Calu3 (cell line): ENCODE results near the gene ALDH3A2. TPM values are rescaled to one million over a fixed set of nuclear protein-coding genes. Genes with fewer than 3 reads are reported as not detected.

Experiments used
- BruUV-seq: library from RNA; stranded (reverse); fragments of 400-500 nt; replicated peaks from 2 replicates; lab custom pipeline; 2021; lab: Mats Ljungman, UMichigan
- CTCF ChIA-PET: fragments of 300-600 bp; sonication (Branson Sonifier 250); formaldehyde crosslinking; loops from one replicate; lab custom pipeline; 2022; ENCODE audit warnings: antibody characterized with exemption; lab: Charles Lee
- DNase-seq: peaks from one replicate; pipeline ENCODE4 v3.0.0; 2022
- H3K27ac Mint-ChIP-seq: one replicate; pipeline ENCODE4 v1.8.0; 2022; ENCODE audit warnings: mixed read lengths; ENCODE audit not compliant: unreplicated experiment
- H3K27me3 Mint-ChIP-seq: one replicate; pipeline ENCODE4 v1.8.0; 2022; ENCODE audit warnings: mixed read lengths; ENCODE audit not compliant: unreplicated experiment
- H3K36me3 Mint-ChIP-seq: one replicate; pipeline ENCODE4 v1.8.0; 2022; ENCODE audit warnings: mild to moderate bottlenecking, moderate library complexity, mixed read lengths; ENCODE audit not compliant: insufficient read depth, unreplicated experiment
- H3K4me1 Mint-ChIP-seq: one replicate; pipeline ENCODE4 v1.8.0; 2022; ENCODE audit warnings: mild to moderate bottlenecking, low read depth, mixed read lengths; ENCODE audit not compliant: unreplicated experiment
- H3K4me3 Mint-ChIP-seq: one replicate; pipeline ENCODE4 v1.8.0; 2022; ENCODE audit warnings: mild to moderate bottlenecking, low read depth, moderate library complexity, mixed read lengths; ENCODE audit not compliant: unreplicated experiment
- H3K9me3 Mint-ChIP-seq: one replicate; pipeline ENCODE4 v1.8.0; 2022; ENCODE audit warnings: low read depth, mixed read lengths; ENCODE audit not compliant: unreplicated experiment
- intact Hi-C: fragments of 100-400 bp; cut with micrococcal nuclease; formaldehyde crosslinking; loops from one replicate; pipeline ENCODE4 v1.10.0; 2022; ENCODE audit not compliant: unreplicated experiment
- total RNA-seq: library from RNA; stranded (reverse); gene quantifications from 2 replicates; pipeline ENCODE4 v1.2.3, GENCODE V29; 2022
- TF ChIP-seq, protein P1 (sequence below): fragments of 200-600 bp; IDR thresholded peaks from one replicate; pipeline ENCODE4 v1.8.0; 2022; ENCODE audit warnings: antibody characterized with exemption; ENCODE audit not compliant: unreplicated experiment

ALDH3A2 gene
- total RNA-seq, 1 experiment from 2014 or later = 32.4 TPM

DNA sequence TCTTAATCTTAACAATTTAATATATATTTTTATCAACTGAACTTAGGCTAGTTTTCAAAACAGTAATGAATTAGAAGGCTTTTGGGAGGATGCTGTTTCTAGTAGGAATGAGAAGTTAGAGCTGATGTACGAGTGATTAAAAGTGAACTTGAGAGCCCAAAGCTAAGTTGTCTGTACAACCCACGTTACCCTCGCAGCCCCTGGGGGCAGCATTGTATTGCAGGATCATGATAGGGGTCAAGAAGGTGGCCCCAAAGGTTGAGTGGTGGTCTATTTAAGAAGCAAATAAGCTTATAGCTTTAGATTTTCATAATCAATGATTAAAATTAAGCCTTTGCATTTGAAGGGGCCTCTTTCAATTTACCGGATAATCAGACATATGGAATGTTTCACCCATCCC, 33.7 kb upstream of the ALDH3A2 start:
- CTCF ChIA-PET = interaction anchor here (0.6 kb wide), 1 partner anchor 252 kb away, joined by 4 read pairs; the partner anchor contains the start of gene B9D1
- H3K4me3 Mint-ChIP-seq = no peak overlapping the region
- H3K27me3 Mint-ChIP-seq = no peaks in the 10 kb centered on the region
- peaks cover 14% of the 10 kb centered on the region for H3K9me3 Mint-ChIP-seq
- intact Hi-C loops = no loop called here
- BruUV-seq = no TSS peak
- no peak overlapping the region for H3K27ac Mint-ChIP-seq
- H3K36me3 Mint-ChIP-seq = no peaks in the 10 kb centered on the region
- H3K4me1 Mint-ChIP-seq = no peaks in the 10 kb centered on the region
- TF ChIP-seq, protein P1, sequence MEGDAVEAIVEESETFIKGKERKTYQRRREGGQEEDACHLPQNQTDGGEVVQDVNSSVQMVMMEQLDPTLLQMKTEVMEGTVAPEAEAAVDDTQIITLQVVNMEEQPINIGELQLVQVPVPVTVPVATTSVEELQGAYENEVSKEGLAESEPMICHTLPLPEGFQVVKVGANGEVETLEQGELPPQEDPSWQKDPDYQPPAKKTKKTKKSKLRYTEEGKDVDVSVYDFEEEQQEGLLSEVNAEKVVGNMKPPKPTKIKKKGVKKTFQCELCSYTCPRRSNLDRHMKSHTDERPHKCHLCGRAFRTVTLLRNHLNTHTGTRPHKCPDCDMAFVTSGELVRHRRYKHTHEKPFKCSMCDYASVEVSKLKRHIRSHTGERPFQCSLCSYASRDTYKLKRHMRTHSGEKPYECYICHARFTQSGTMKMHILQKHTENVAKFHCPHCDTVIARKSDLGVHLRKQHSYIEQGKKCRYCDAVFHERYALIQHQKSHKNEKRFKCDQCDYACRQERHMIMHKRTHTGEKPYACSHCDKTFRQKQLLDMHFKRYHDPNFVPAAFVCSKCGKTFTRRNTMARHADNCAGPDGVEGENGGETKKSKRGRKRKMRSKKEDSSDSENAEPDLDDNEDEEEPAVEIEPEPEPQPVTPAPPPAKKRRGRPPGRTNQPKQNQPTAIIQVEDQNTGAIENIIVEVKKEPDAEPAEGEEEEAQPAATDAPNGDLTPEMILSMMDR = no peak
- DNase-seq = no peak

DNA sequence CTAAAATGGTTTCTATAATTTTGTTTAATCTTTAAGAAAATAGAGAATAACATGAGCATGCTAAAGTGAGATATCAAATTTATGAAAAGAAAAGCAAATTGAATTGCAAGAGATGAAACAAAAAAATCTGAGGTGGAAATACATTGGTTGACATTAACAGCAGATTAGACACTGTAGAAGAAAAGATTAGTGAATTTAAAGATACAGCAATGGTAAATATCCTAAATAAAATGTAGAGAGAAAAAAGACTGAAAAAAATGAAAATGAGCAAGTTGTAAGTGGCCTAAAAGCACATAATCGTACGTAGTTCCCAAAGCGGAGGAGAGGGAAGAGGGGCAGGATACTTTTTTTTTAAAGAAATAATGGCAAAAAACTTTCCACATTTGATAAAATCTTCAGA, 30.5 kb upstream of the ALDH3A2 start:
- Mint-ChIP-seq H3K27me3 (no peaks in the 10 kb centered on the region), H3K4me3 (no peak overlapping the region), H3K36me3 (no peaks in the 10 kb centered on the region), H3K27ac (no peak overlapping the region), H3K4me1 (no peaks in the 10 kb centered on the region), H3K9me3 (peaks cover 15% of the 10 kb centered on the region)
- no TSS peak for BruUV-seq
- TF ChIP-seq, protein P1 = no peak
- CTCF ChIA-PET = no interaction called here
- no peak for DNase-seq
- intact Hi-C loops = no loop called here

DNA sequence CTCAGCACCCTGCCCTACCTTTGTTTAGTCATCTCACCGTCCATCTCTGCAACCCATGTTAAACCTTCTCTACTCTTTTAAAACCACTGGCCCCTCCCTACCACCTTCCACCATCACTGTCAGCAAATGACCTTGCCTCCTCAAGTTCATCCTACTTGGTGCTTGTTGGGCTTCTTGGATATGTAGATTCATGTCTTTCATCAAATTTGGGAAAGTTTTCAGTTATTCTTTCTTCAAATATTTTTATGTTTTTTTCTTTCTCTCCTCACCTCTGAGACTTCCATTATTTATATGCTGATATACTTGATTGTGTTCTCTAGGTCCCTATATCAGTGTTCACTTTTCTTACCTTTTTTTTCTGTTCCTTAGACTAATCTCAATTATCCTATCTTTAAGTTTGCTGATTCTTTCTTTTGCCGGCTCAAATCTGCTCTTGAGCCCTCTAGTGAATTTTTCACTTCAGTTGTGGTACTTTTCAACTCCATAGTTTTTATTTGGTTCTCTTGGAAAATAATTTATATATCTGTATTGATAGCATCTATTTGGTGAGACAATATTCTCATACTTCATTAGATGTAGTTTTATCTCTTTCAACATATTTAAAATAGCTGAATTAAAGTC, 28.7 kb upstream of the ALDH3A2 start:
- intact Hi-C loops = no loop called here
- no peaks in the 10 kb centered on the region for H3K27me3 Mint-ChIP-seq
- peaks cover 15% of the 10 kb centered on the region for H3K9me3 Mint-ChIP-seq
- no peak overlapping the region for H3K27ac Mint-ChIP-seq
- CTCF ChIA-PET = no interaction called here
- H3K4me1 Mint-ChIP-seq = no peaks in the 10 kb centered on the region
- H3K4me3 Mint-ChIP-seq = no peak overlapping the region
- BruUV-seq = no TSS peak
- no peaks in the 10 kb centered on the region for H3K36me3 Mint-ChIP-seq
- TF ChIP-seq, protein P1 = no peak
- DNase-seq = no peak

DNA sequence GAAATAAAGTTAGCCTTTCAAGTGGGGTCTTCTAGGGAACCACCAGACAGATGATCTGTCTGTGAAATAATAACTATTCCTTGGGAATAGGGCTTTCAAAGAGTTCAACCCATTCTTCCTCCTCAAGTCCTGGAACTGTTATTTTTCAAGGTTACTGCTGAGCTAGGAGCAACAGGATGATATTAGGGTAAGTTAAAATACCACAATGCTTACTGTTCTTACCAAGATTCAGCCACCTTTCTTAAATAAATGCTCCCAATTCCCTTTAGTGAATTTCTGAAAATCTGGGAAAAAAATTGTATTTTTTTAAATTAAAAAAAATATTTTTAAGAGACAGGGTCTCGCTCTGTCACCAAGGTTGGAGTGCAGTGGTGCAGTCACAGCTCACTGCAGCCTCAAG, 26.9 kb upstream of the ALDH3A2 start:
- Mint-ChIP-seq H3K4me1 (no peaks in the 10 kb centered on the region), H3K27me3 (no peaks in the 10 kb centered on the region), H3K27ac (no peak overlapping the region), H3K36me3 (no peaks in the 10 kb centered on the region), H3K4me3 (no peak overlapping the region), H3K9me3 (peaks cover 15% of the 10 kb centered on the region)
- no peak for DNase-seq
- BruUV-seq = no TSS peak
- CTCF ChIA-PET = no interaction called here
- intact Hi-C loops = no loop called here
- TF ChIP-seq, protein P1 = no peak
